Left renal pelvis (tissue), 4 donors: Measurements from ENCODE around the gene ELP4. TPM values are rescaled to one million over a fixed set of nuclear protein-coding genes. Genes with fewer than 3 reads are reported as not detected.
"Not testable (repeated sequence)": the region's sequence is repeated elsewhere in the genome, so short reads cannot be mapped to it uniquely, and the experiment has no call there.

ENCODE experiments used
- DNase-seq, 4 donors: peaks; one replicate each; pipeline ENCODE4 v3.0.0-alpha.2; 2013; ENCODE audit warnings: low read depth in 4 of 4, low spot score in 3 of 4
- polyA plus RNA-seq, 4 donors: library from polyadenylated mRNA; unstranded; fragments of 120-200 nt; gene quantifications; one replicate each; pipeline ENCODE4 v1.2.1, GENCODE V29; 2013; ENCODE audit not compliant: insufficient read length in 4 of 4

Gene ELP4
- 10 to 100 TPM; 24.6 to 35.1 (median 25.8) TPM for polyA plus RNA-seq

GRCh38 chr11:31509429-31510345 lies at the start of gene ELP4, which contains the start of gene IMMP1L:
ELP4 (plus strand) TSS chr11:31509767; CDS start chr11:31509785, 18 bp downstream.
IMMP1L (minus strand) TSS chr11:31509622; CDS start chr11:31463276, 46,346 bp downstream.
- DNase-seq = peak; percentile 92 to 97 (median 94)

DNA sequence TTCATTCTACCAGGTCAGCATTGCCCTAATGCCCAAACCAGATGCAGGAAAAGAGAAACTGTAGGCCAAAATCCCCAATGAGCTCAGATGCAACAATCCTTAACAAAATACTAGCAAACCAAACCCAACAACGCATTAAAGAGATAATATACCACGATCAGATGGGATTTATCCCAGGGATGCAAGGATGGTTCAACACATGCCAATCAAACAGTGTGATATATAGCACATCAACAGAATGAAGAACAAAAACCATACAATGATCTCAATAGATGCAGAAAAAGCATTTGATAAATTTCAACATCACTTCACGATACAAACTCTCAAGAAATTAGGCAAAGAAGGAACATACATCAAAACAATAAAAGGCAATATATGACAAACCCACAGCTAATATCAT lies 45.1 kb upstream of the ELP4 start:
- DNase-seq = no peak

GRCh38 chr11:31474083-31474482 lies 35.5 kb upstream of the ELP4 start:
- DNase-seq = no peak

DNA sequence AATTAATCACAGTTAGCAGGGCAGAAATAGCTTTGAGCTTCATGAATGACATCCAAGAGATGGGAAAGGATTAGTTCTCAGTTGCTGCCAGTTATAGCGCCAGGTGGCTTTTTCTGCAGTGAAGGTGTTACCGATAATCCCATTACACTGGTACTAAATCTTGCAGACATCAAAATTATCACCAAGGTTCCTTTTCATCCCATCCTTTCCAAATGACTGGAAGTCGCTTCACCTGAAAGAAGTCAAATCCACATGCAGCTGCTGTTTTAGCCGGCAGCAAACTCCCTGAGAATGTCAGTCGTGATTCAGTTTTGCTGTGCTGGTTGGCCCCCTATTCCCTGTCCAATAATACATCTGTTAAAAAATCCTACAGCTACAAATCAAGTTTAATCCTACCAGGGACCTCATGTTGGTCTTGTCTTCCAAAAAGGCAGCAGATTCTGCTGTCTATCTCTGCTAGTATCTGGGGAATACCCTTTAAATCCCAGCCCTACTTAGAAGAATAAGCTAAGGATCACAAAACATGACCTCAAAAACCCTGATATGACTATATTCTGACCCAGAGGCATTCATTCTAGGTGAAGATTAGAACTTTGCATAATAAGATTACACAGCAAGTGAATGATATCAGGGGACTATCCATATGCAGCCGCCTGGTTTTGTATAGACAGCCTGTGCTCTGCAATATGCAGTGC lies 31.9 kb upstream of the ELP4 start:
- DNase-seq = no peak

DNA sequence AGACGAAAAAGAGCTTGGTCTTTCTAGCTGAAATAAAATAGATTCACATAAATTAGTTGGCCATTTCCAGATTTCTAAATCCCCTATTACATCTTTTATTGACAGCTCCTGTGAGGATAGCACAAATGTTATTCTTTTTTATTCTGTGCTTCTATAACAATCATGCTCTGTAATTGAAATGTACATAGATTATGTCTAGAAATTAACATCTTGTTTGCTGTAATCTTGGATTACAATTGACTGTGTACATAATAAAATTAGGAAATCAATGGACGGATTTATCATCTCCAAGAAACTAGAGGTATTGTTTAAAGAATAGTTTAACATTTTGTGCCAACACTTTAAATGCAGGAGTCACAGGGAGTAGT lies 31.4 kb upstream of the ELP4 start:
- DNase-seq = no peak

DNA sequence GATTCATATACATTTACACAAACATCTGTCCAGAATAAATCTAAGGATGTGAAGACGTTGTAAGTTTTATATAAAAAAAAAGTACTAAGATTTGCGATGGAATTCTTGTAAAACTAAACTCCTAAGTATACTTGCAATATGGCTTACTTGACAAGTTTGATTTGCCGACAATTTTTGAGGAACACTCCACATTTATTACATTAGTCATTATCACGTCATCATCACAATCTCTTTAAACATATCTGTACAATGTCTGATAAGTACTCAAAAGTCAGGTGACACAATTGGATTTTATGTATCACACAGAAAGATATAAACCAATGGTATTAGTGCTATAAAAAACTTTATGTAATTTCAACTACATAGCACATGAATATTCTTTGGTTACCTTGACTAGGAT lies 30.5 kb upstream of the ELP4 start:
- DNase-seq = no peak

DNA sequence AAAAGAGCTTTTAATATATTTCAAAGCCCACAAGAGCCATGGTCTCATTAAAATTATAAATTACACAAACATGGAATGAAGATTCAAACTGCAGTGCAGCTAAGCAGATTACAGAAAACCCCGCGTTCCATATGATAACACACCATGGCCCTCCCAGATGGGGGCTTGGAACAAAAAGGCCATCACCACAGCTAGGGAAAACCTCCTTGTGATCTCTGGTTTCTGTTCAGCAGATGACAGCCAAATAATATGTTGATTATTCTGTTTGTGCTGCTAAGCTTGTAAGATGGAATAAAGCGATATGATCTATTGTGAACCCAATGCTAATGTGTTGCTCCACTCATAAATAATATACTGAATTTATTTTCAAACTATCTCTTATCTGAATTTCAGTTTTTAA lies 28.6 kb upstream of the ELP4 start:
- no peak for DNase-seq

GRCh38 chr11:31484497-31484896 lies 25.1 kb upstream of the ELP4 start:
- DNase-seq = no peak

- DNase-seq = peak in 1 of 4 donors; percentile 15
Observed at GRCh38 chr11:31487848-31488247, 21.7 kb upstream of the ELP4 start.

DNA sequence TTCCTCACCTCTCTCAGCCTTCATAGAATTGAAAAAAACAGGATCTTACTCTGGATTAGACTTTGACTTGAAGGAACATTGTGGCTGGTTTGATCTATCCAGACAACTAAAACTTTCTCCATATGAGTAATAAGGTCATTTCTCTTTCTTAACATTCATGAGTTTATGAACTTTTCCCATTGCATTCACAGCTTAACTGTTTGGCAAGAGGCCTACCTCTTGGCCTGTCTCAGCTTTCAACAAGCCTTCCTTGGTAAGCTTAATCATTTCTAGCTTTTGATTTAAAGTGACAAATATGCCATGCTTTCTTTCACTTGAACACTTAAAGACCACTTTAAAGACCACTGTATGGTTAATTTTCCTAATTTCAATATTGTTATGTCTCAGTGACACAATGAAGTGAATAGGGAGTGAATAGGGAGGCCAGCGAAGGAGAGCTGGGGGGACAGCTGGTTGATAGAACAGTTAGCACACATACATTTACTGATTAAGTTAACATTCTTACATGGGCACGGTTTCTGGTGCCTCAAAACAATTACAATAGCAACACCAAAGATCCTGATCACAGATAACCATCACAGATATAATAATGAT lies 17.1 kb upstream of the ELP4 start:
- no peak for DNase-seq

DNA sequence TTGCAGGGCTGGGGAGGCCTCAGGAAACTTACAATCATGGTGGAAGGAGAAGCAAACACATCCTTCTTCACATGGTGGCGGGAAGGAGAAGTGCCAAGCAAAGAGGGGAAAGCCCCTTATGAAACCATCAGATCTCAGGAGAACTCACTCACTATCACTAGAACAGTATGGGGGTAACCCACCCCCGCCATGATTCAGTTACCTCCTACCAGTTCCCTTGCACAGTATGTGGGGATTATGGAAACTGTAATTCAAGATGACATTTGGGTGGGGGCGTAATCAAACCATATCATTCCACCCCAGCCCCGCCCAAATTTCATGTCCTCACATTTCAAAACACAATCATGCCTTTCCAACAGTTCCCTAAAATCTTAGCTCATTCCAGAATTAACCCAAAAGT lies 16.3 kb upstream of the ELP4 start:
- no peak for DNase-seq

- DNase-seq = not testable (repeated sequence)
Observed at GRCh38 chr11:31493762-31494161, 15.8 kb upstream of the ELP4 start.

DNA sequence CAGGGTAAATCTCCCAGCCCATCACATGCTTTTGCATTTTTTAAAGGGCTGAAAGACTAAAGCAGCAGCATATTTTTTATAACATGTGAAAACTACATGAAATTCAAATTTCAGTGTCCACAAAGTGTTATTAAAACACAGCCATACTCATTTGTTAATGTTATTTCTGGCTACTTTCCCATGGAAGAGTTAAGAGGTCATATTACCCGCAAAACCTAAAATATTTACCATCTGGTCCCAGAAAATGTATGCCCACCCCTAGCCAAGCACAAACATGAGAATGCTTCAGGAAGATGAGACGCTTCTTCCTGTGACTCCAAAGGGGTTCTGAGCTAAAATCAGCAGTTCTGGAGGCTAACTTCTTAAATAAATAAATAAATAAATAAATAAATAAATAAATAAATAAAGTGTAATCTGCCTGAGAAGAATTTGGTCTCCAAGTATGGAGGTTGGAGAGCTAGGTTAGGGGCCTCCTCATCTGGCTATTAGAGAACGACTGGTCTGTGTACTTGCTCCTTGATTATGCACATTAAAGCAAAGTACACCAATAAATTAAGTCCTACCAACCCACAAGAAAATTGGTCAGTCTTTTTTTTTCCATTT lies 9.9 kb upstream of the ELP4 start:
- DNase-seq = no peak

- no peak for DNase-seq
Observed at GRCh38 chr11:31500560-31500959, 9.0 kb upstream of the ELP4 start.

- peak in 1 of 4 donors; percentile 22 for DNase-seq
Observed at GRCh38 chr11:31509051-31509428, 527 bp upstream of the ELP4 start.

- DNase-seq = no peak
Observed at GRCh38 chr11:31512117-31512516, 2.5 kb downstream of the ELP4 start.

- DNase-seq = no peak
Observed at GRCh38 chr11:31521497-31522150, 12.1 kb downstream of the ELP4 start.

GRCh38 chr11:31529189-31529588 lies 19.6 kb downstream of the ELP4 start:
- DNase-seq = no peak

DNA sequence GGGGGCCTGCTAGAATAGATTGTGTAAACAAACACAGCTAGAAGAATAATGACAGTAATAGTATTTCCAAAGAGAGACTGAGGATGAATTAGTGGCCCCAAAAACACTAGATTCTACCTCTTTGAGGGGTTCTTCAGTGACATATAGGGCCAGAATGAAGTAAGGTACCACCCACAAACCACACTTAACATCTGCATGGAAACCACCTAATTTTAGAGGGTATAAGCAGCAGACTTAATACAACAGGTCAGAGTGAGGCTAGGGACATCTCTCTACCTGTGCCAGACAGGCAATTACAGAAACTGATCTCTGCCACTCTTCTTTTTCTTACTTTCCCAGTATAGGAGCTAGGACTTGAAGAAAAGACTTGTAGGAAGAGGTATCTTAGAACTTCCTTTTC lies 20.1 kb downstream of the ELP4 start:
- DNase-seq = no peak

GRCh38 chr11:31531293-31531692 lies 21.7 kb downstream of the ELP4 start:
- no peak for DNase-seq
